Chondrocyte (in vitro differentiated cells): ENCODE results near the gene SLC26A11. TPM values are rescaled to one million over a fixed set of nuclear protein-coding genes. Genes with fewer than 3 reads are reported as not detected.

Source experiments
- DNase-seq: peaks from one replicate; pipeline ENCODE4 v3.0.0; 2021; ENCODE audit warnings: mixed read lengths, low spot score
- H3K27ac Mint-ChIP-seq: one replicate; pipeline ENCODE4 v1.8.0; 2021; ENCODE audit warnings: mild to moderate bottlenecking, moderate library complexity, mixed read lengths; ENCODE audit not compliant: unreplicated experiment
- H3K27me3 Mint-ChIP-seq: 2 replicates; pipeline ENCODE4 v1.8.0; 2021; ENCODE audit warnings: low read depth, mixed read lengths
- H3K36me3 Mint-ChIP-seq: 2 replicates; pipeline ENCODE4 v1.8.0; 2021; ENCODE audit warnings: low read depth, mixed read lengths
- H3K4me1 Mint-ChIP-seq: 2 replicates; pipeline ENCODE4 v1.8.0; 2021; ENCODE audit warnings: low read depth, mild to moderate bottlenecking, mixed read lengths
- H3K4me3 Mint-ChIP-seq: one replicate; pipeline ENCODE4 v1.8.0; 2021; ENCODE audit warnings: mild to moderate bottlenecking, moderate library complexity, mixed read lengths; ENCODE audit not compliant: unreplicated experiment
- H3K9me3 Mint-ChIP-seq: 2 replicates; pipeline ENCODE4 v1.8.0; 2021; ENCODE audit warnings: low read depth, mixed read lengths
- total RNA-seq: library from RNA; stranded (reverse); gene quantifications from 3 replicates; pipeline ENCODE4 v1.2.1, GENCODE V29; 2021
- TF ChIP-seq, protein P1 (sequence below): fragments of 200-600 bp; sonication (generic); IDR thresholded peaks from 2 replicates; pipeline ENCODE4 v1.5.0; 2021; ENCODE audit warnings: antibody characterized with exemption, mild to moderate bottlenecking, moderate library complexity

The SLC26A11 gene
- total RNA-seq, 1 donor from 2014 or later: 16.2 TPM

DNA sequence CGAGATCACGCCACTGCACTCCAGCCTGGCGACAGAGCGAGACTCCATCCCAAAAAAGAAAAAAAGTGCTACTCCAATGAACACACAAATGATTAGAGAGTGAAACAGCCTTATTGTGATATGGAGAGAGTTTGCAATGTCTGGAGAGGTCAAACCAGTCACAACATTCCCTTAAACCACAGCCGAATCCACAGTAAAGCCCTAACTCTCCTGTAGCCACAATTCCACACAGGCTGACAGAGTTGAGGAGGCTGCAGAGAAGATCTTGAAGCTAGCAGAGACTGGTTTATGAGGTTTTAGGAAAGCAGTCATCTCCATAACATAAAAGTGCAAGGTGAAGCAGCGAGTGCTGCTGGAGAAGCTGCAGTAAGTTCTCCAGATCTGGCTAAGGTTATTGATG is 47.2 kb downstream of the SLC26A11 start:
- DNase-seq: no peak
- Mint-ChIP-seq H3K36me3 (peaks cover 10% of the 10 kb centered on the region), H3K9me3 (no peaks in the 10 kb centered on the region), H3K27me3 (no peaks in the 10 kb centered on the region), H3K4me1 (peaks cover 9% of the 10 kb centered on the region), H3K27ac (no peak overlapping the region), H3K4me3 (no peak overlapping the region)
- TF ChIP-seq, protein P1, sequence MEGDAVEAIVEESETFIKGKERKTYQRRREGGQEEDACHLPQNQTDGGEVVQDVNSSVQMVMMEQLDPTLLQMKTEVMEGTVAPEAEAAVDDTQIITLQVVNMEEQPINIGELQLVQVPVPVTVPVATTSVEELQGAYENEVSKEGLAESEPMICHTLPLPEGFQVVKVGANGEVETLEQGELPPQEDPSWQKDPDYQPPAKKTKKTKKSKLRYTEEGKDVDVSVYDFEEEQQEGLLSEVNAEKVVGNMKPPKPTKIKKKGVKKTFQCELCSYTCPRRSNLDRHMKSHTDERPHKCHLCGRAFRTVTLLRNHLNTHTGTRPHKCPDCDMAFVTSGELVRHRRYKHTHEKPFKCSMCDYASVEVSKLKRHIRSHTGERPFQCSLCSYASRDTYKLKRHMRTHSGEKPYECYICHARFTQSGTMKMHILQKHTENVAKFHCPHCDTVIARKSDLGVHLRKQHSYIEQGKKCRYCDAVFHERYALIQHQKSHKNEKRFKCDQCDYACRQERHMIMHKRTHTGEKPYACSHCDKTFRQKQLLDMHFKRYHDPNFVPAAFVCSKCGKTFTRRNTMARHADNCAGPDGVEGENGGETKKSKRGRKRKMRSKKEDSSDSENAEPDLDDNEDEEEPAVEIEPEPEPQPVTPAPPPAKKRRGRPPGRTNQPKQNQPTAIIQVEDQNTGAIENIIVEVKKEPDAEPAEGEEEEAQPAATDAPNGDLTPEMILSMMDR: no peak

DNA sequence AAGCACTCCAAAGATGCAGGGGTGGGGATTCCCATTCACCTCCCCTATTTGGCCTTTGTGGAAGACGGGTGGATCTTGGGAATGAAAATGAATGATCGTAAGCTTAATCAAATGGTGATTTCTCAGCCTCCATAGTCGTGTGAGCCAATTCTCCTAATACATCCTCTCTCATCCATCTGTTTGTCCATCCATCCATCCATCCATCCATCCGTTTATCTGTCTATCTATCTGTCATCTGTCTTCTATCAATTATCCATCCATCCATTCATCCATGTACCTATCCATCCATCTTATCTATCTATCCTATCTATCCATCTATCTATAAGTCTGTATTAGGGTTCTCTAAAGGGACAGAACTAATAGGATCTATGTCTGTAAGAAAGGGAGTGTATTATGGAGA is 48.2 kb downstream of the SLC26A11 start:
- H3K36me3 Mint-ChIP-seq: peaks cover 10% of the 10 kb centered on the region
- peaks cover 2% of the 10 kb centered on the region for H3K4me1 Mint-ChIP-seq
- no peaks in the 10 kb centered on the region for H3K27me3 Mint-ChIP-seq
- TF ChIP-seq, protein P1: no peak
- no peak overlapping the region for H3K27ac Mint-ChIP-seq
- no peak for DNase-seq
- no peaks in the 10 kb centered on the region for H3K9me3 Mint-ChIP-seq
- H3K4me3 Mint-ChIP-seq: no peak overlapping the region

DNA sequence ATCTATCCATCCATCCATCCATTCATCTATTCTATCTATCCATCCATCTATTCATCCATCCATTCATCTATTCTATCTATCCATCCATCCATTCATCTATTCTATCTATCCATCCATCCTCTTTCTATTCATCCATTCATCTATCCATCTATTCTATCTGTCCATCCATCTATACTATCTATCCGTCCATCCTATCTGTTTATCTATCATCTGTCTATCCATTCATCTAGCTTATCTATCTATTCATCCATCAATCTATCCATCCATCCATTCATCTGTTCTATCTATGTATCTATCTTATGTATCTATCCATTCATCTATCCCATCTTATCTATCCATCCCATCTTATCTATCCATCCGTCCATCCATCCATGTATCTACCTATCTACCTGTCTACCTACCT is 49.2 kb downstream of the SLC26A11 start:
- Mint-ChIP-seq H3K9me3 (no peaks in the 10 kb centered on the region), H3K4me1 (peaks cover 5% of the 10 kb centered on the region), H3K4me3 (no peak overlapping the region), H3K27ac (no peak overlapping the region), H3K27me3 (no peaks in the 10 kb centered on the region), H3K36me3 (peaks cover 11% of the 10 kb centered on the region)
- DNase-seq: no peak
- TF ChIP-seq, protein P1: no peak

DNA sequence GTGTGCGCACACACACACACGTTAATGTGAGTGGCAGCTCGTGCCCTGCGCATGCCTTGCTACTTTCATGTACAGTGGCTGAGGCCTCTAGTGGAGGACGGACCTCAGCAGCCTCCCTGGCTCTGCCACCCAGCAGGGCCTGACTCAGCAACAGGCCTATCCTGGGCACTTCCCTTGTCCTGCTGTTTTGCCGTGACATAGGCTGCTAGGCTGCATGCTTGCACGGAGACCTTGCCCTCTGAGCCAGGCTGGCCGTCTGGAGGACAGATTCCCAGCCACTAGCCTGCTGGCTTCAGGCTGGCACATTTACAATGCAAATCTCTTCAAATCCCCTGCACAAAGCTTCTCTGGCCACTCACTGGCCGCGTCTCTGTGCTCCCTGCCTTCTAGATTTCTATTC is 49.9 kb downstream of the SLC26A11 start:
- no peaks in the 10 kb centered on the region for H3K27me3 Mint-ChIP-seq
- no peak overlapping the region for H3K27ac Mint-ChIP-seq
- H3K9me3 Mint-ChIP-seq: no peaks in the 10 kb centered on the region
- peaks cover 5% of the 10 kb centered on the region for H3K4me1 Mint-ChIP-seq
- TF ChIP-seq, protein P1: no peak
- peaks cover 7% of the 10 kb centered on the region for H3K36me3 Mint-ChIP-seq
- no peak for DNase-seq
- H3K4me3 Mint-ChIP-seq: no peak overlapping the region

DNA sequence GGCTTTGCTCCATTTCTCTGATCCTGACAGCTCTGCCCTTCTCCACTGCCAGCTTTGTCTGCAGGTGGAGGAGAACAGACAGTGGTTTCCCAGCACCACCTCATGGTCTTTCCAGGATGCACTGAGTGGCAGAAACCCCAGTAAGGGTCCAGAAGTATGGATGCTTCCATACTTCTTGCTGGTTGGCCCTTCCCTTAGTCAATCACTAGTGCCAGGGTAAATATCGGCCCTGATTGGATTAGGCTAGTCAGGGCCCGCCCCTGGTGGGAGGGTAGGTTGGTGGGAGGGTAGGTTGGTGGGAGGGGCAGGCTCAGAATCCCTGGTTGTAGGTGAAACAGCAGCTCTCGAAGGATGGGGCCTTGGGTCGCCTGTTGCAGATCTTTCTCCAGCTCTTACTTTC is 50.6 kb downstream of the SLC26A11 start:
- H3K27ac Mint-ChIP-seq: no peak overlapping the region
- no peaks in the 10 kb centered on the region for H3K27me3 Mint-ChIP-seq
- no peak for DNase-seq

More for the DNA sequence above, 50.6 kb downstream of the SLC26A11 start:
- Mint-ChIP-seq H3K36me3 (peaks cover 3% of the 10 kb centered on the region), H3K9me3 (no peaks in the 10 kb centered on the region), H3K4me1 (peaks cover 5% of the 10 kb centered on the region), H3K4me3 (no peak overlapping the region)
- TF ChIP-seq, protein P1: no peak
